GM18520 (cell line): Measurements from ENCODE around the gene CNKSR3.
"Not testable (repeated sequence)": the region's sequence is repeated elsewhere in the genome, so short reads cannot be mapped to it uniquely, and the experiment has no call there.

Experiments
- ATAC-seq: cut with Tn5 transposase; IDR thresholded peaks from one replicate; pipeline ENCODE4 v1.9.1; 2021; ENCODE audit not compliant: unreplicated experiment

CNKSR3 gene

DNA sequence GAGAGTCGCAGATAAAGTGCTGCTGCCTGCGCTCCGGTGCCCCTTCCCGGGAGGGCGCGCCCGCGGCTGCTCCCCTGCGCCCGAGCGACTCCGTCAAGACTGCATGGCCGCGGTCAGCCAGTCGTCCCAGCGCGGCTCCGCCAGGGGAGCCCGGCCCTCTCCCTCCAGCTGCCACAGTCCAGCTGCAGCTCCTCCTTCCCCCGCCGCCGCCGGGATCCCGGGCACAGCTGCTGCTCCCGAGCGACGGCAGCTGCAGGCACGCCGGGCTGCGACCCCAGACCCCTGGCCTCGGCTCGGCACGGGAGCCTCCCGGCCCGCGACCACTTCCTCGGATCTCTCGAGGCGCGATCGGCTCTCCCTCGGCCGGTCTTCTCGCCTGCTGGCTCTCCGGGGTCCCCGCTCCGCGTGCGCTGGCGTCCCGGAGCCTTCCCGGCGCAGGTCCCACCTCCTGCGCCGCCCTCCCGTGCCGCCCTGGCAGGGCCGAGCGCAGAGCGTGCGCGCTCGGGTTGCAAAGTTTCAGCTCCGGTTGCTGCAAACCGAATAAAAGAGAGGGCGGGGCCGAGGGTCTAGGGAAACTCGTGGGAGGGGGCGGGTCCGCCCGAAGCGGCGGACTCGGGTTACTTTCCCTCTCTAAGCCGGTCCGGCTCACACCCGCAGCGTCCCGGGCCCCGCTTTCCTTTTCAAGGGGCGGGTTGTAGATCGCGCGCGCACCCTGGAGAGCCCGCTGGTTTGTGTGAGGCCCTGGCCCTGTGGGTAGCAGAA is at the start of gene CNKSR3:
TSS of gene CNKSR3 (minus strand) at position 542 of the 762 bp plus-strand sequence. CDS start 571 bp downstream, outside the sequence.
- peak; percentile 50 for ATAC-seq

DNA sequence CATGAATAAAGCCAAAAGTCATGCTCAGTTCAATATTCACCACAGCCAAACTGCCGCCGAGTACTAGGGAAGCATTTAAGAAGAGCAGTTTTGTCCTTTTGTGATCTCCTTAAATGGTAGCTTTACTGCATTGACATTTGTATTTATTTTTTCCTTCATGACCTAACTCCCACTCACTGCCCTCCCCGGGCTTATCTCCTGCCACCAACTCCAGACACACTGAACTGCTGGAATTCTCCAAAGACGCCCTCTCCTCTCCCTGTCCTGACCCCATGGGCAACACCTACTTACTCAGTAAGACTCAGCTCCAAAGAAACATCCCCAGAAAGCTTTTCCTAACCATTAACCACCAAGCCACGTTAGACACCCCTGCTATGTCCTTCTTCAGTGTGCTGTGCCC is 48.5 kb upstream of the CNKSR3 start:
- ATAC-seq: no peak

DNA sequence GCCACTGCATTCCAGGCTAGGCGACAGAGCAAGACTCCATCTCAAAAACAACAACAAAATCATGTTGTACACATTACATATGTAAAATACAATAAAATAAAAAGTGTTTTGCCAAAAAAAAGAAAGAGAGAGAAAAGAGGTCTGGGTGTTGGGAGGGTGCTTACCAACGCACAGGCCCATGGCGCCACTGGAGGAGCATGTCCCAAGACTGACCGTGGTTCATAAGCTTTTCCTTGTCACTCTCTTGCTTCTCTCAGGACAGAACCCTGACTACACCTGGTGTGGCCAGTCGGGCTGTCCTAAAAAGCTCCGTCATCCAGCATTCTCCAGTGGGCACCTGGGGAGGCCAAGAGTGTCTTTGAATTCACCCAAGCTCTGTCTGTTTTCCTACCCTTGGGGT is 48.0 kb upstream of the CNKSR3 start:
- ATAC-seq: no peak

DNA sequence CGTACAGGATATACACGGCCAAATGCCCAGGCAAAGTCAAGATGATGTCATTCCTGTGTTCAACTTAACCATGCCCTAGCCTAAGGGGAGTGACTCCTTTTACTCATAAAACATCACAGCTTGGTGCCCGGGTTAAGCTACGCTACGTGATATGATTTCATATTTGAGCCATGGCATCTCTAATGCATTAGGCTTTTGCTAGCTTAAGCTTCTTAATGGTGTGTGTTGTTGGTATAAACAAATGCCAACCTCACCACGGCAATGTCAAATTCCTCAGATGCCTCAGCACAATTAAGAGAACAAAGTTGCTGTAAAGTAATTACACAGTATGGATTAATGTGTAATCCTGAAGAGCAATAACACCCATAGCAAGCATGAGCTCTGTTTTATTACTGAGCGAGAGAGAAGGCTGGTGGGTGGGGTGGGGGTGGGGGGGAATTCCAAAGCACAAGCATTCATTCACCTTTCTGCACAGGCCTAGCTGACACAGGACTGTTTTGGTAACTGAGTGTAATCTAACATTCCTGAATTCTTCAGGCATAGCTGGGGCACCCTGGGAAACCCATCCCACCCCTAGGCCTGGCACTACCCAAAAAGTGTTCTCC is 44.7 kb upstream of the CNKSR3 start:
- no peak for ATAC-seq

DNA sequence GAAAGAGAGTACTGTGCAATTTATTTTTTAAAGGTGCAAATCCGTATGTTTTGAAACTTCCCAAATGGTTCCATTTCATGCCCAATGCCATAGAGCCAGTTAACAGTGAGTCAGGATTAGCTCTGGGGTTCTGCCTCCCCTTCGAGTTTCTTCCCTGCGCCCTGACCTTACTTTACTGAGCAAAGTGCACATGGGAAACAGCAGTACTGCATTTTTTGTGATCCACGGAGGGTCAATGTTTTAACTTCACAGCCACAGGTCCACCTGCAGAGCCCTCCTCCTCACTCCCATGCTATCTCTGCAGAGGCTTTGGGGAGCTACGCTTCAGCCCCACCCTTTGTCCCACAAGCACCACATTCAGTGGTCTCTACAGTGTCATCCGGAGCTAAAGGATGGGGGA is 44.0 kb upstream of the CNKSR3 start:
- ATAC-seq: no peak

DNA sequence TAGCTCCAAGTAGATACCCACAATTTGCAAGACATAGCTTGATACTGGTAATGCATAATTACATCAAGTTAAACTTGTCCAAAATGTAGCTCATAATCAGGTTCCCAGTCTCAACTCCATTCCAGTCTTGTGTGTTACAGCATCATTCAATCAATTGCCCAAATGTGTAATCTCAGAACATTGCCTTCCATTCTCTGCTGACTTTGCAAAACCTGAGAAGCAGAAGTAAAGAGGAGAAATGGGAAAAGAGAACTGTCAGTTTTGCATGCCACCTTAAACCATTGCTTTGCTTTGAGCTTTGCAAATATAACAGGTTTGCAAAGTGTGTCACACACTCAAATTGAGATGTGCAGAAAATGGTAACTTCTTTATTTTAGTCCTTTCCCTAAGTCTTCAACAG is 40.3 kb upstream of the CNKSR3 start:
- no peak for ATAC-seq

DNA sequence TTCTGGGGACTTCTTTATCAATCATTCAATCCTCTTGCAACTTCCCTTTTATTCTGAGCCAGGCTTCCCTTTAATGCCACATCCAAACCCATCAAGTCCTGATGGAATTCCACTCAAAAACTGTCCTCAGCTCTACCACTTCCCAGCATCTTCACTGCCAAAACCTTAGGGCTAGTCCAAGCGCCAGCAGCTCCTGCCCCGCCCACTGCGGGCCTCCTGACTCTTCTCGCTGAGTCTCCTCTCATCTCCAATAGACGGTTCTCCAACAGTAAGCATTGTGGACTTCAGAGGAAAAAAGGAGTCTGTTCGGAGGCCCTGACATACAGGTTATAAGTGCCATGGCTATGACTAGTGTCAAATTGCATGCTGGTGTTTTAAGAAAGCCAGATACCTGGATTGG is 38.7 kb upstream of the CNKSR3 start:
- no peak for ATAC-seq

DNA sequence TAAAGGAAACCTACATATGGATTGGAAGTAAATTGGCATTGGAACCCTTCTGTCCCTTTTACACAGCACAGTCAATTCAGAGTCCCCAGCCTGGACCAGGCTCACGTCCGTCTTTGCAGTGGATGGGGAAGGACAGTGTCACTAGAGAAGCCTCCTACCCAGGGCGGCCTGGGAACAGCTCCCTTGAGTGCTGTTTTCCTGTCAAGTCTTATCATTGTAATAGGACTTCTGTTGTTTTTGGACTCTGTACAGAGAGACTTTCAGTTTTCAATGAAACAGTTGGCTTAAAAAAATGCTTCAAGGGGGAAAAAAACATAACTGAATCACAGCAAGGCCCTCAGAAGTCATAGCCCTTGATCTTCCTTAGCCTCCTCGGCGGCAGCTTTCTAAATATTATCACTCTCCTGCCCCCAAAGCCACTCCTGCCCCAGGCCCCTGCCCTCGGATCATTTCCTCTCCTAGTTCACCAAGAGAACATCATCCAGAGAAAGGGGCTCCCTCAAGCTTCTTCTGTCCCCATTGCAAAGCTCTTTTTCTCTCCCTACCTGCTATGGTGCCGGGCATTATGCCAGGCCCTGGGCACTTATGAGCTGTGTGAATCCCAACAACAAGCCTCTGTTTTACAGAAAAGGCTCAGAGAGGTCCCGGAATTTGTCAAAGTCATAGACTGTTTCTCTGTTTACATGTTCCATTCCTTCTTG is 37.8 kb upstream of the CNKSR3 start:
- ATAC-seq: no peak

DNA sequence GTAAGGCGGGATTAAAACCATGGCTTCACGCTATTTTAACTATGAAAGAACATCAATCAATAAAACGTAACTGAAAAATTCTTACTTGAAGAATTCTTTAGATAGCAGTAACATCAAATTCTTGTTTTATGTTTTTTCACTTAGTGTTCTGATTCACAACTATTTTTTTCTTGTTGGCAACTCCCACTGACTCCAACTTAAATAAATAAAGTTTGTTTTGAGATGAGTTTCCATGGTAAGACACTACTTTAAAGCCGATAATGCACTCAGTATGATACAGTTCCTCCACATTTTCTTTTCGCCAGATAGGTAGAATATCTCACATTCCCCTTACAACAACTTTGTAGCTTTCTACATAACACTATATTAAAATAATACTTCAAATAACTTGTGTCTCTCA is 33.1 kb upstream of the CNKSR3 start:
- no peak for ATAC-seq

DNA sequence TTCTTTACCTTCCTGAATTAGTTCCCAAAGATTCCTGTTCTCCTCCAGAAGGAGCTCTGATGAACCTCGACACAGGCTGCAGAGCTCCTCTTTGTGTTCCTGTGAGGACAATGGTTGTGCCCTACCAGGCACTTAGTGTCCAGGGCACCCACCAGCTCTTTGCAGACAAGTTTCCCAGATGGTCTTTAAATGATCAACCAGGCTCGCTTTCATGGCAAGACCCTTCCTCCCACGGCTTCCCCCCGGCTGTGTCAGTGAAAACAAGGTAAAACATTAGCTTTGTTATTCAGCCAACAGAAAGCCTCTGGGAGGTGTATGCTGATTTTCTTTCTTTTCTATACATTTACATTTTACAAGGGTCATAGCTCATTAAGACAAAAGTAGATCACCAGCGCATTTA is 32.3 kb upstream of the CNKSR3 start:
- ATAC-seq: no peak

DNA sequence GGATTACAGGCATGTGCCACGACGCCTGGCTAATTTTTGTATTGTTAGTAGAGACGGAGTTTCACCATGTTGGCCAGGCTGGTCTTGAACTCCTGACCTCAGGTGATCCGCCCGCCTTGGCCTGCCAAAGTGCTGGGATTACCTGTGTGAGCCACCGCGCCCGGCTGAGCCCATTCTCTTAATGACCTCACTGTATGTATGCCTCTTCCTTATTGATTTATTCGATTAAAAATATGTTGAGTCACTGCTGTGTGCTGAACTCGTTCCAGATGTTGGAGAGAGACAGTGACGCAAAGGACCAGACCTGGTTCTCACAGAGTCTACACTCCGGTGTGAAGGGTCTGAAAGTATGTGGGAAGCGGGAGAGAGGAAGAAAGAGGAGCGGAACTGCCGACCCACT is 31.4 kb upstream of the CNKSR3 start:
- ATAC-seq: not testable (repeated sequence)

DNA sequence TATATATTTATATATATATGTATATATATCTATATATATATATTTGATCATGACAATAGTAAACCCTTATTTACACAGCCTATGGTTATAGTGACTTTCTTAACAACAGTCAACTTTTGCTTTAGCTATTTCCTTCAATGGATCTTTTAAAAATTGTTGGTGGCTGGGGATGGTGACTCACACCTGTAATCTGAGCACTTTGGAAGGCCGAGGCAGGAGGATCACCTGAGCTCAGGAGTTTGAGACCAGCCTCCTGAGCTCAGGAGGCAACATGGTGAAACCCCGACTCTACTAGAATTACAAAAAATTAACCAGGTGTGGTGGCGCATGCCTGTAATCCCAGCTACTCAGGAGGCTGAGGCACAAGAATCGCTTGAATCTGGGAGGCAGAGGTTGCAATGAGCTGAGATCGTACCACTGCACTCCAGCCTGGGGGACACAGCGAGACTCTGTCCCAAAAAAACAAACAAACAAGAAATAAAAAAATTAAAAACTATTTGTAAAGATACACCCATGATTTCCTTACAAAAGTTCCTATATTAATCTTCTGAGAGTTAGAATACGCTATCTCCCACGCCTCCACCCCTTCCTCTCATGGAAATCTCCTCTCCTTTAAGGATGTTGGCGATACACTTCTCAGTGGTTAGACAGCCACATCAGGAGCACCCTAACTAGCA is 29.2 kb upstream of the CNKSR3 start:
- ATAC-seq: no peak

DNA sequence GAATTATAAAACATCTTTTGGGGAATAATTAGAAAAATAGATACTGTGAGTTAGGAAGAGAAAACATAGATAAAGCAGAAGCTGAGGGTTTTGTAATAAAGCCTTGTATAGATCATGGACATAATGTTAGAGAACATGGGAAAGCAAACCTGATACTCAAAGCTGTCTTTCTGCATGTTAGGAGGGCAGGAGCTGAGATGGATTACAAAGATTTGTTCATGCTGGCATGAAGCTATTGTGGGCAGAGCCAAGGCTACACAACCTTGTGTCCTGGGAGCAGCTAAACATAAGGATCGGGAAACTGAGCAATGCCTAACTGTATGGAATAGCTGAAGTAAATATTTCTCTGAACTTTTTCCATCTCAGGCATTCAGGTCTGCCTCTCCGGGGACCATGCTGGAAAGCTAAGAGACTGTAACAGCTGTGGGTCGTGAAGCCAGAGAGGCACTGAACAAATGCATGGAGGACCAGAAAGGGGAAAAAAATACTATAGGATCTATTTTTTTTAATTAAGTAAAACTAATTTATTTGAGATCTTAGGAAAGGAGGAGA is 28.2 kb upstream of the CNKSR3 start:
- ATAC-seq: no peak

DNA sequence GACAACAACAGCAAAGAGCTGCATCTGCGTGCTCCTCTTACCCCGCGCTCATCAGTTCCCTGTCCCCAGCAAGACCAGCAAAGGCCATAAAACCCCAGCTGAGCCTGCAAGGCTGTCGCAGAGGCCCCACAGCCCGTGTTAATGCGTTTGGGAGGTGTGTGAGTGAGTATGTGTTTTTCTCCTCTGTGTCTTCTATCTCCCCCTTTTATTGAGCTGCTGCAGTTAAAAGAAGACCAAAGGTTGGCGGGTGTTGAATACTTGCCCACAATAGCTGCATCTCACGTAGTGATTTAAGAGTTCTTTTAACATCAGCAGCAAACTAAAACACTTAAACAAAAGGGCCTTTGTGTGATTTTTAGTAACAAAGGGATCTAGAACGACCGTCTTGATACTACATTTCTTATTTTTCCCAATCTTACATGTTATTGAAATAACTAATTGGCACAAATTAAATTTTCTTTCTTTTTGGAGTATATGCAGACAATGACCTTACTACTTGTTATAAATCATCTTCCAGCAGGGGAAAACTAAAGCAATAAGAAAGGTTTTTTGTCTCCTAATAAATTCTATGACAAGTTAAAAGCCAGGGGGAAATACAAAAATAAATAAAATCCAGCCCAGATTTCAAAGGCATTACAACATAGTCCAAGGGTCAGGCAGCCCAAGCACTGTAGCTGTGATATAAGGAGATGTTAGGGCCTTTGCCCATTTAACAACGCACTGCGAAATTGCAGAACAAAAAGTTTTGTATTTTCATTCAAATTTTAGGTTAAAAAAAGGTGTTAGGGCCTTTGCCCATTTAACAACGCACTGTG is 27.2 kb upstream of the CNKSR3 start:
- ATAC-seq: no peak

DNA sequence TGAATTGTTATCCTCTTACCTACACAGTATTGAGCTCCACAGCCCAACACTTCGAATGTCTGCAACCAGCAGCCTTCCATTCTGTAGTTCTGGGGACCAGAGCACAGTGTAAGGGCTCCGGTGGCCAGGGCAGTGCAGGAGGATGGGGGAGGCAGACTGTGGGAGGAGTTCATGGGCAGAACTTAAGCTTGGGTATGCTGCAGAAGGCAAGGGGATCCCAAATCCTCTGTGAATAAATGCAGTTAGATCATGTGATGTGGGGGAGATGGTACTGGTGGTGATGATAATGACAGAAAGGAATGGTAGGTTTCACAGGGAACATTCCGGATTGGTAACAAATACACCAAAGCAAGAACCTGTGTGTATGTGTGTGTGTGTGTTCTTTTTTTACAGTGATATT is 26.5 kb upstream of the CNKSR3 start:
- ATAC-seq: no peak

DNA sequence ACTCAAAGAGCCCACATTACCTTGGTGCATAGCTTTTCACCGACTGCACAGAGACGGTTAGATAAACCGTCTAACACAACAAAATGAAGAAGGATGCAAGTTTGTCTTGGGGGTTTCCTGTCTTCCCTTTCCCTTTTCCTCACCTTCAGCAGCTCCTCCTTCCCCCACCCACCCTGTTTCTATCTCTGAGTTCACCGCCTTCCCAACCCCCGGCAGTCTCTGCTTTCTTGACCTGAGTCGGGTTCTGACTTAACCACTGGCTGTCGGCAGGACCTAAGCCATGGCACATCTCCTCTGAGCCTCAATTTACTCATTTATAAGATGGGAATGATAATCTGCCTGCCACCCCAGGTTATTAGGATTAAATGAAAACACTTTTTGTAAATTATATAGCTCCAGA is 25.8 kb upstream of the CNKSR3 start:
- no peak for ATAC-seq

DNA sequence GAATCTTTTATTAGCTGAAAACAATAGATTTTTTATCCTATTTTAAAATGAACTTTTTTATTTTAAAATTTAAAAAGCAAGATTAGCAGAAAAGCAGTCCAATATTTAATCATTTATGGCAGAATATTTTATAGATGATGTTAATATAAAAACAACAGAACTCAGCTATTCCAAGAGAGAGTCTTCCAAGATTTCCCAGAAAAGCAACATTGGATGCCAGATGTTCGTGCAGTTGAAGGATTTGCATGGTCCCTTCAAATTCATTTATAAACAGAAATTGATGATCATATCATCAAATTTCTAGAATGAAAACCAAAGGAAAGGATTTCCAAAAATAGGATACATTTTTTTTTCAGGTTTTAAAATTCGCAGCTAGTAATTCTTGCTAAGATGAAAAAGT is 25.4 kb upstream of the CNKSR3 start:
- ATAC-seq: no peak

DNA sequence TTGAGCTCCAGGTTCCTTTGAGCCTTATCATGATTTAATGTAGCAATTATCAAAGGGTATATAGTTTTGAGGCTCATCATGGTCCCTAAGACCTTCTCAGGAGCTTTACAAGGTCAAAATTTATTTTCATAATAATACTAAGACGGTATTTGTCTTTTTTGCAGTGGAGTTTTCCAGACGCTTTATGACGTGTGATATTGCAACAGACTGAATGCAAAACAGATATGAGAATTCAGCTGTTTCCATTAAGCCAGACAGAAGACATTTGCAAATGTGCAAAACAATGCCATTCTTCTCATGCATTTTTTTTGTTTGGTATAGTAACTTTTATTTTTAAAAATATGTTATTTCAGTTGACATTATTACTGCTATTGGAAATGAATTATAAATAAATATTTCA is 24.7 kb upstream of the CNKSR3 start:
- no peak for ATAC-seq

DNA sequence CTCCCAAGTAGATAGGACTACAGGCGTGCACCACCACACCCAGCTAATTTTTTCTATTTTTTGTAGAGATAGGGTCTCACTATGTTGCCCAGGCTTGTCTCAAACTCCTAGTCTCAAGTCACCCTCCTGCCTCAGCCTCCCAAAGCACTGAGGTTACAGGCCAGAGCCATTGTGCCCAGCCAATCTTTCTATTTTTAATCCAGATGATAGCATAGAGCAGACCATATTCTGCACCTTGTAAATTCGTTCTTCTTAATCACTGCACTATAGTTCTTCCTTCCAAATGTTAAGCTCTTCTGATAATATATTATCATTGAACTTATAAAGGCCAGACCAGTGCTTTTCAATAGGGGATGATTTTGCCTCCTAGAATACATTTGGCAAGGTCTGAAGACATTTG is 24.0 kb upstream of the CNKSR3 start:
- no peak for ATAC-seq

DNA sequence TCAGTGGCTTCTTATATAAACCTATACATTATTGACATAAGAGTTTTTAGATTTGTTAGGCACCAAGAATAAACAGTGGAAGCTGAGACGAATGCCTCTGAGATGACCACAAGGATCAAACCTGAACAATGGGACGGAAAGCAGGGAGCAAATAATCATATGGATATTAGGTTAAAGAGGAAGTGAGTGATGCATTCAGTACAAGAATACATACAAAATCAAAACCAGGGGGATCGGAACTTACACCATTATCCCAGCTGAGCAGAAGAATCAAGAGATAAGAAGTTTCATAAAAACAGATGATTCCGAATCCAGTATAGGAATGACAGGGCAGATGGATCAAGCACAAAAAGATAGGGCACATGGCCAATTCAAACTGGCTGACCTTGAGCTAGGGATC is 21.9 kb upstream of the CNKSR3 start:
- ATAC-seq: no peak

DNA sequence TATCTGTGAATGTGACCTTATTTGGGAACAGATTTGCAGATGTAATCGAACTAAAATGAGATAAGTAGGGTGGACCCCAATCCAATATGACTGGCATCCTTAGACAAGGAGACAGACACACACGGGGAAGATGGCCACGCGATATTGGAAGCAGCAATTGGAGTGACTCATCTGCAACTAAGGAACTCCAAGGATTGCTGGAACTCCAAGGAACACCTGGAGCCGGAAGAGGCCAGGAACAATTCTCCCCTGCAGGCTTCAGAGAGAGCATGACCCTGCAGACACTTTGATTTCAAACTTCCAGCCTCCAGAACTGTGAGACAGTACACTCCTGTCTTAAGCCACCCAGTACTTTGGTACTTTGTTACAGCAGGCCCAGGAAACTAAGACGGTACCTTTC is 19.5 kb upstream of the CNKSR3 start:
- no peak for ATAC-seq
